Measurements from ENCODE around the gene TET2.

TET2 gene

DNA sequence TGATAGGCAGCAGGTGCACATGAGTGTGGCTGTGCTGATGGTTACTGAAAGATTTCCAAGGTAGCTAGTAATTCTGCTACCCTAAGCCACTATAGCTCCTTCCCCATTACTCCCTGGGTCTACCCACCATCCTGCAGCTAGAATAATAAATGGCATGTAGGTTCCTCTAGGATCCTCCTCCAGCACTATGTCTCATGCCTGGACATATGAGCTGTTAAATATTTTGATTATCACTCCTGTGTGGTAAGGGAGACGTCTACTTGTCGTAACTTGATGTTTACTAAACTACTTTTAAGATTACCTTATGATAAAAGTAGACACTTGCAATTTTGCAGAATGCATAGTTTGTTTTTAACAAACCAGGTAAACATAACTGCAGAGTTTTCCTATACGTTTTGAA is 35.5 kb downstream of the TET2 start:
- no peak for DNase-seq

- no peak for DNase-seq
These were observed 37.8 kb downstream of the TET2 start for GRCh38 chr4:105184316-105184980.

DNA sequence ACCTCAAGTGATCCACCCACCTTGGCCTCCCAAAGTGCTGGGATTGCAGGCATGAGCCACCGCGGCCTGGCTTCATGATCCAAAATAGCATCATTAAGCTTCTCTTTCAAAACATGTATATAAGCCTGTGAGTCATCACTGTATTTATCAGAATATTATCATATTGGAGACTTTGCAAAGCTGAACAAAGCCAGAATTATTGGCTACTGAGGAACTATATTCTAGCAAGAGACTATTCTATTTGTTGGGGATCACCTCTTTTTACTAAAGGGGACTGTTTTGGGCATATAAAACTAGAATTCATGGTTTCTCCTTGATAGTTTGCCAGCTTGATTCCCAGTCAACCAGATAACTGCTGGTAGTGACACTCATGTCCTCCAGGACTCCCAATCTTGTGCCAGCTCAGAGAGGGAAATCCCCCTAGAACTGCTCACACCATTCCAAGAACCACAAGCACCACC is 40.1 kb downstream of the TET2 start:
- no peak for DNase-seq

DNA sequence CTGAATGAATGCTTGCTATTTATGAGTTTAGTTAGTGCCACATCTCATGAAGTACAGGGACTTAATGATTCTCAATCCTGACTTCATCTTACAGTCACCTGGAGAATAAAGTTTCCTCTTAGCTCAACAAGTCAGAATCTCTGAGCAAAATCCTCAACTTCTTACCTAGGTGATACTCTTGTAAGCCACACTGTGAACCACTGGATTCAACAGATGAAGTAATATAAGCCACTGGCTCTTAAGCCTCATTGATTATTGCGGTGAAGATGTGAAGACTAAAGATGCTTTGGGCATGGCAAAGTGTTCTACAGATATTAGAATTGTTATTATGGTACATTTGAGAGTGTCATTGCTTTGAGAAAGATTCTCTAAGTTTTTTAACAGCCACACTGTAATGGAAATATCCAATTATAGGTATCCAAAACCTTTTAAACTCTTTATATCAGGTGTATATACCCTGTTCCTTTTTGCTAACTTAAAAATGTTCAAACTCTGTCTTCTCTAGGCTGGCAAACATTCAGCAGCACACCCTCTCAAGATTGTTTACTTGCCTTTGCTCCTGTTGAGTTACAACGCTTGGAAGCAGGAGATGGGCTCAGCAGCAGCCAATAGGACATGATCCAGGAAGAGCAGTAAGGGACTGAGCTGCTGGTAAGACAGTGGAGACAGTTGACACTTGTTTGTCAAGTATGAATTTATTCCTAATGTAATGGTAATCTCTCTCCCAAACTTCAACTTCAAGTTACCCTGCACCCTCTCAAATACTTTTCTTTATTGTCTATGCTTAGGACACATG is 43.4 kb downstream of the TET2 start:
- no peak for DNase-seq

- no peak for DNase-seq
These were observed 45.0 kb downstream of the TET2 start for GRCh38 chr4:105191621-105192210.

DNA sequence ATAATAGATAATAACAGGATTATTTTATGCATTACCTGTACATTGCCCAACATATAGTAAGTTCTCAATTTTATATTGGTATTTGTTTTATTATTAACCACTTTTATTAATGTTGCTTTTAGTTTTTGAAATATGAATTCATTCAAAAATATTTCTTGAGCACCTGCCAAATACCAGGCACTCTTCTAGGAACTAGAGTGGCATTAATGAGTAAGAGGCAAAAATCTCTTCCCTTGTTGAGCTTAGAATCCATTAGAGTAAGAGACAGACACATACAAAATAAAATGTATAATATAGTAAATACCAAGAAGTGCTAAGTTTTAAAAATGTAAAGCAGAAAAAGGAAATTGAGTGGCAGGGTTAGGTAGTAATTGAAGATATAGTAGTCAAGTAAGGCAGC is 45.8 kb downstream of the TET2 start:
- DNase-seq: no peak

DNA sequence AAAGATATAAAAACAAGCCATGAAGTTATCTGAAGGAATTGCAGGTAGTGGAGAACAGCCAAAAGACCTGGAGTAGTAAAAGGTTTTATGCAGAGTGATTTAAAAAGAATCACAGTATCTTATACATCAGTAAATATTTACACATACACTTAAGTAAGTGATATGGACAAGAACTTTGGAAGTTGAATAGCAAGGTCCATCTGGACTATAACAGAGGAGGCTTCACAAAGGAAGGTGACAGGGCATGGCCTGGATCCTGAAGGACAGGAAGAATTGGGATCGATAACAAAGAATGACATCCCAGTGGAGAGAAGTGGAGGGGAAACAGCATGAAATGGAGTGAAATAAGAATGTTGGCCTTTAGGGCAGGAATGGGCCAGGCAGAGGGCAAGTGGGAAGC is 46.2 kb downstream of the TET2 start:
- DNase-seq: no peak

GRCh38 chr4:105193536-105193935 is 46.9 kb downstream of the TET2 start:
- no peak for DNase-seq

- no peak for DNase-seq
These were observed 47.9 kb downstream of the TET2 start for GRCh38 chr4:105194328-105195231.

DNA sequence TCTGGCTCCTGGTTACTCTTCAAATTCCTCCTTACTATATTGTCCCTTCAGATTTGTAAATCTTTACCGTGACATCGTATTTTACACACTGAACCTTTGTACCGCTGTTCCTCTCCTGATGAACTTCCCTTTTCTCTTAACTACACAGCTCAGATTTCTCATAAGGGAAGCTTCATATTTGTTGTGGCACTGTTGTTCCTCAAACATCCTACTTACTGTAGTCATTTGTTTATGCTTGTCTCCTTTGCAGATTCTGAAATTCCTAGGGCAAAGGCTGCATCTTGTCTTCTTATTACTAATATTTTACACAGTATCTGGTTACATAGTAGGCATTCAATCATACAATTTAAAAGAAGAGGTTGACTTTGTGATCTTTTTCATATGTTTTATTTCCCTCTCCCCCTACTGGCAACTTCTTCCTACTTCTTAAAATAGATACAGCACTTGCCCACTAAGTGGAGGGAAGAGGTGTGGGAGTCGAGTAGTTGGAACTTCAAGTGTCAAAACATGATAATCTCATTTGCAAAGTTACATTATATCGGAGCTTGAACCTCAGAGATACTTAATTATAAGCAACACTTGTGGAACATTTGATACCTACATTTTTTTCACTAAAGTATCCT is 50.0 kb downstream of the TET2 start:
- DNase-seq: no peak

DNA sequence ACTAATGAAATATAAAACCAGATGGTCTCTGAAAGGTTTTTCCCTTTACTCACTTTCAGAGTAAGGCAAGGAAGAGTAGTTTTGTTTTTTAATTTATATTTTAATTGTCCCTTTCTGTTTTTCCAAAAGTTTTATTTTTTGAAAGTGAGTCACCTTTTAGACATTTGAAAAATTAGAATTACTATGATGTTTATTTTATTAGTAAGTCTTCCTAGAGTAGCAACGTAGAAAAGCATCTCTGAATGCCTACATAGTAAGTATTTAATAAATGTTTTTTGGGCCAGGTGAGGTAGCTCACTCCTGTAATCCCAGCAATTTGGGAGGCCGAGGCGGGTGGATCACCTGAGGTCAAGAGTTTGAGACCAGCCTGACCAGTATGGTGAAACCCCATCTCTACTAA is 51.1 kb downstream of the TET2 start:
- no peak for DNase-seq

DNA sequence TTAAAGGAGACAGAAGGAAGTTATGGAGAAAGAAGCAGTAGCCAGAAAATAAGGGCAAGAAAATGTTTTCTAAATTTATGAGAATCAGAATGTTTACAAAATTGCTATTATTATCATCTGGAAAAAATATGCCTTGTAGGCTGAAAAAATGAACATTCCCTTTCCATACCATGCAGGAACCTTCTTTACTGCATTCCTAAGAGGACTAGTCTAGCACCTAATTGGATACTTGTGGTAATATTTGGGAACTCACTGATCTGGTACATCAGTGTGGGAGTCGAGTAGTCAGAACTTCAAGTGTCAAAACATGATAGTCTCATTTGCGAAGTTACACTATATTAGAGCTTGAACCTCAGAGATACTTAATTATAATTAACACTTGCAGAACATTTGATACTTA is 51.9 kb downstream of the TET2 start:
- no peak for DNase-seq

DNA sequence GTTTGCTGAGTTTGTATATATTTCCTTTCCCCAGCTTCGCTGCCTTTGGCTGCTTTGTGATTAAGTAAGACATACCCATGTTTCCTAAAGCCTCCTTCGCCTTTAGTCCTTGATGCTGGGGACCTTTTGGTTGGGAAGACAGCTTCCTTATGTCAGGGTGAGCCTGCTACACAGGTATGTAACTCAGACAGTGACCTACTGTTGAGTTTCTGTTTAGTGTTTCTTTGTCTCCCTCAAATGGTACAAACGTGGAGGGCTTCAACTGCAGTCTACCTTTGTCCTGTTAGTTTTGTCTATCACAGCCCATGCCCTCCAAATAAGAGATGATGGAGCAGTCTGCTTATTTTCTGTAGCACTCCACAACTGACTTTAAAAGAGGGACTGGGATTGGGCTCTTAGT is 59.5 kb downstream of the TET2 start:
- no peak for DNase-seq

- no peak for DNase-seq
These were observed 60.7 kb downstream of the TET2 start for GRCh38 chr4:105207386-105207785.

DNA sequence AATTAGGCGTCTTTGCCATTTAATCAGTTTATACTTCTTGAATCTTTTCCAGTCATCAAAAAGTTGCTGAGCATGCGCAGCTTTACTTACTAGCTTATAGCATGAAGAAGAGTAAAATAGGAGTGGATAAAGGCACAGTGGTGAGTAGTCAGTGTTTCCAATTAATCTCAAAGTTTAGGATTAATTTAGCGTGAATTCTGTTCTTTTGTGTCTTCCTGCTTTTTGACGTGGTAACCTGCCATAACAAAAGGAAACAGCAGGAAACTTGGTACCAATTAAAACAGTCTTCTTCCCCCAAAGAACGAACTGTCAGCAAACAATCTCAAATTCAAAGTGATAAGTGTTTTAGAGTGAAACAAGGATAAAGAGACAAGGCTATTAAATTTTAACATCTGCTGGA is 61.9 kb downstream of the TET2 start:
- no peak for DNase-seq

DNA sequence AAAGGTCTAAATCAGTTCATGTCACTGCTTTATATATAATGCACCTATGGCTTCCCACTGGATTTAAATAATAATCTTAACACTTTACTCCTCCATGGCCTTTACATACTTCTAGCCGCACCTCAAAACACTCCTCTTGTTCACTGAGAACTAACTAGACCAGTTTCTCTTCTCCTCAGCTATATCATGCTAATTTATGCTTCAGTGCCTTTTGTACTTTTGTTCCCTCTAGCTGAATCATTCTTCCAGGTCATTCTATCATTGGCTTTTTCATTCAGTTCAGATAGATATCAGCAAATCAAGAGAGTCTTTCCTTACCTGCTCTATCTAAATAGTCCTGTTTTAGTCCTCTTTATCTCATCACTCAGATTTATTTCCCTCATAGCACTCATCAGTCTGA is 64.2 kb downstream of the TET2 start:
- no peak for DNase-seq

- DNase-seq: no peak
These were observed 69.1 kb downstream of the TET2 start for GRCh38 chr4:105215609-105216313.

GRCh38 chr4:105225500-105225899 is 78.8 kb downstream of the TET2 start:
- DNase-seq: no peak

DNA sequence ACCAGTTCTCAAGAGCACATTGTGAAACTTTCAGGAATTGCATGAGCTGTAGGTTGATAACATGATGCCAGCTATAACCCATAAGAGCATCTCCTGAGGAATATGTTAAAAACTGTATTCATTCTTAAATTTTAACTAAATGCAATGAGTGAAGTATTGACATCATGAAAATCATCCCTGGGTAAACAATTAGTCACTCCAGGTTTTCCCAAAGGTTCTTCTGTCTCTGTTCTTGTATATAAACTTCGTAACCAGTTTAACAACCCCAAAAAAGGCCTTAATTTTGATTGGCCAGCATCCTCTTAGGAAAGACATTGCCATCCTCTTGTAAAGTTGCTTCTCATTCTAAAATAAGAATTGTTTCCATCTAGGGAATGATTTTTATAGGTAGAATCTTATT is 80.4 kb downstream of the TET2 start:
- no peak for DNase-seq

DNA sequence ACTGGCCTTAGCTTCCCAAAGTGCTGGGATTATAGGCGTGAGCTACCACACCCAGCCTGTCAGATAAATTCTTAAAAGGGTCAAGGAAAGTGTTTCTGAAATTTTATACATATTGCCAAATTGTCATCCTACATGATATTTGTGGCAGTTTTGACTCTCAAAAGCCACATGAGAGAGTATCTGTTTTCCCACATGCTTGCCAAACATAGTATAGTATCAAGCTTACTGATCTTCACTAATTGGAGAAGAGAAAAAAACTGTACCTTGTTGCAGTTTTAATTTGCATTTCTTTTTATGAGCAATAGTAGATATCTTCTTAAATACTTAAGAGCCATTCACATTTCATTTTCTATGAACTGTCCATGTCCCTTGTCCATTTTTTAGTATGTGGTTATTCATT is 83.6 kb downstream of the TET2 start:
- DNase-seq: no peak

DNA sequence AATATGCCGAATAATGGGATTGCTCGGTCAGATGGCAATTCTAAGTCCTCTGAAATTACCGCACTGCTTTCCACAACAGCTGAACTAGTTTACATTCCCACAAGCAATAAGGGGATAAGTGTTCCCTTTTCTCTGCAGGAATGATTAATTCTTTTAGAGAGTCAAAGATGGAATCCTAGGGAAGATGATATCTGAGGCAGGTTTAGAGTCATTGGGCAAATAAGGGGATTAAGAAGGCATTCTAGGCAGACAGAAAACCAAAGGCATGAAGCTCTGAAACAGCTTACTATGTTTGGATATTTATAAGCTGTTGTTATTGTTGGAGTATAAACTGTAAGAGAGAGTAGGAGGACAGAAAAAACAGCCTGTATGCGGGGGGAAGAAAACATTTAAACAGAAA is 85.7 kb downstream of the TET2 start:
- DNase-seq: no peak

DNA sequence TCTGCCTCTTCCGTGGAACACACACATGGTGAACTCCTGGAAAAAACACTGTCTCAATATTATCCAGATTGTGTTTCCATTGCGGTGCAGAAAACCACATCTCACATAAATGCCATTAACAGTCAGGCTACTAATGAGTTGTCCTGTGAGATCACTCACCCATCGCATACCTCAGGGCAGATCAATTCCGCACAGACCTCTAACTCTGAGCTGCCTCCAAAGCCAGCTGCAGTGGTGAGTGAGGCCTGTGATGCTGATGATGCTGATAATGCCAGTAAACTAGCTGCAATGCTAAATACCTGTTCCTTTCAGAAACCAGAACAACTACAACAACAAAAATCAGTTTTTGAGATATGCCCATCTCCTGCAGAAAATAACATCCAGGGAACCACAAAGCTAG is 87.9 kb downstream of the TET2 start:
- no peak for DNase-seq
